NCI-H1694 treated with DMSO at 0.1 percent for 48 hours (cell line): ENCODE results near the gene SLC23A2.
"Not testable (repeated sequence)": the region's sequence is repeated elsewhere in the genome, so short reads cannot be mapped to it uniquely, and the experiment has no call there.

Experiments
- DNase-seq: peaks from one replicate; lab custom pipeline; 2025; lab: John Stamatoyannopoulos, UW

SLC23A2 gene

DNA sequence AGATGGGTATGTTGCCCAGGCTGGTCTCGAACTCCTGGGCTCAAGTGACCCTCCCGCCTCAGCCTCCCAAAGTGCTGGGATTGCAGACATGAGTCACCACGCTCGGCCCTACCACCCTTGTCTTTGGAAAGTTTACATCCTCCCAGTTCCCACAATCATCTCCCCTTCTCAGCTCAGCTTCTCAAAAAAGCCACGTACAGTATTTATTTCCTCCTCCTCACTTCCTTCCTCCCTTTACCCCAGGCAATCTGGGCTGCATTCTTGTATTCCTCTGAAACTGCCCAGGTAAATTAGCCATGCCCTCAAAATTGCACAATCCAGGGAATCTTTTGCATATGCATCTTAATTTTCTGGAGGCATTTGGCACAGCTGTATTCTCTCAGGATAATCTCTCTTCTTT lies 7.4 kb upstream of the SLC23A2 start:
- no peak for DNase-seq

DNA sequence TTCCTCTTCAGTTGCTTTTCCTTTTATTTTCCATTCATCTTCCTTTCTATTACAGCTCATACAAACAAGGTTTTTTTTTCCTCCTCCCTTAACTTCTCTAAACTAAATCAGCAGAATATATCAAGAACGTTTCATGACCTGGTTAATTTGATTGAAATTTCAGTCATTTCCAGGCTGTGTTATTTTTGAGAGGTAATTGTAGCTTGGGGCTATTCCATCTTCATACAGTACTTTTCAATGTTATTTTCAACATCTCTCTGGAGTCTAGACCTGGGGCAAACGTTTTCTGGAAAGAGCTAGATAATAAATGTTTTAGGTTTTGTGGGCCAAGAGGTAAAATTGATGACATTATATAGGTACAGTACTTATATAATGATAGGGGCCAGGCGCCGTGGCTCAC lies 4.0 kb upstream of the SLC23A2 start:
- no peak for DNase-seq

DNA sequence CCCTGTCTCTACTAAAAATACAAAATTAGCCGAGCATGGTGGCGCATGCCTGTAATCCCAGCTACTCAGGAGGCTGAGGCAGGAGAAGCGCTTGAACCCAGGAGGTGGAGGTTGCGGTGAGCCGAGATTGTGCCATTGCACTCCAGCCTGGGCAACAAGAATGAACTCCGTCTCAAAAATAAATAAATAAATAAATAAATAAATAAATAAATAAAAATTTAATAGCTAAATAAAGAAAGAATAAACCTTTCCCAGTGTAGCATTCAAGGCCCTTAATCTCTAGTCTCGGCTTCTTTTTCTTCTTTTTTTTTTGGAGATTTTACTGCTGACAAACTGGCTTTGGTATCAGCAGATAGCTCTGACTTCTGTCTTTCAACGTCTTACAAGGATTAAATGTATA lies 3.5 kb upstream of the SLC23A2 start:
- DNase-seq, result not testable (repeated sequence)

DNA sequence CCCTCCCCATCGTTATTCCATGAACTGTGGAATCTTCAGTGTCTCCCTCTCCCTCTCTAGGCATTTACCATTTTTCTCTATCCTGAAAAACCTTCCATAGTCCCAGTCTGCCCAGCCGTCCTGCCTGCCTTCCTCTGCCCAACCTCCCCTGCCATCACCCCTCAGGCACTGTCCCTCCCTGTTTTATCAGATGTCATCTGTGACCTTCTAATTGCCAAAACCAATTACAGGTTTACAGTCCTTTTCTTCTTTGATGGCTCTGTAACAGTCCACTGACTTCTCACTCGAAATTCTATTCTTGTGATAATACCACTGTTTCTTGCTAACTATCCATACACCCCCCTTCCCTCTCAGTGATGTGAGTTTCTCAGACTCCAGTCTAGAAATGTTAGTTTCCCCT lies 2.3 kb upstream of the SLC23A2 start:
- DNase-seq, result no peak

DNA sequence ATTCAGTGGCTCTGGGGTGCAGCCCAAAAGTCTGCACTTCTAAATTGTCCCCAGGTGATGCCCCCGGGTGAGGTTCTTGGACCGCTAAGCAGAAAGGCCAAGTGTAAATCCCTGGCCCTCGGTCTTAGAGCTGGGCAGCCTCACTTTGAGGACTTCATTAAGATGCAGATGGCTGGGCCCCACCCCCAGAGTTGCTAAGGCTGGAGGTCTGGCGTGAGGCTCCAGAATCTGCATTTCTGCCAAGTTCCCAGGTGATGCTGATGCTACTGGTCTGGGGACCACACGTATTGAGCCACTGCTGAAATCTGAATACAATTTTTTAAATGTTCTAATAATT lies 735 bp upstream of the SLC23A2 start:
- DNase-seq, result no peak

DNA sequence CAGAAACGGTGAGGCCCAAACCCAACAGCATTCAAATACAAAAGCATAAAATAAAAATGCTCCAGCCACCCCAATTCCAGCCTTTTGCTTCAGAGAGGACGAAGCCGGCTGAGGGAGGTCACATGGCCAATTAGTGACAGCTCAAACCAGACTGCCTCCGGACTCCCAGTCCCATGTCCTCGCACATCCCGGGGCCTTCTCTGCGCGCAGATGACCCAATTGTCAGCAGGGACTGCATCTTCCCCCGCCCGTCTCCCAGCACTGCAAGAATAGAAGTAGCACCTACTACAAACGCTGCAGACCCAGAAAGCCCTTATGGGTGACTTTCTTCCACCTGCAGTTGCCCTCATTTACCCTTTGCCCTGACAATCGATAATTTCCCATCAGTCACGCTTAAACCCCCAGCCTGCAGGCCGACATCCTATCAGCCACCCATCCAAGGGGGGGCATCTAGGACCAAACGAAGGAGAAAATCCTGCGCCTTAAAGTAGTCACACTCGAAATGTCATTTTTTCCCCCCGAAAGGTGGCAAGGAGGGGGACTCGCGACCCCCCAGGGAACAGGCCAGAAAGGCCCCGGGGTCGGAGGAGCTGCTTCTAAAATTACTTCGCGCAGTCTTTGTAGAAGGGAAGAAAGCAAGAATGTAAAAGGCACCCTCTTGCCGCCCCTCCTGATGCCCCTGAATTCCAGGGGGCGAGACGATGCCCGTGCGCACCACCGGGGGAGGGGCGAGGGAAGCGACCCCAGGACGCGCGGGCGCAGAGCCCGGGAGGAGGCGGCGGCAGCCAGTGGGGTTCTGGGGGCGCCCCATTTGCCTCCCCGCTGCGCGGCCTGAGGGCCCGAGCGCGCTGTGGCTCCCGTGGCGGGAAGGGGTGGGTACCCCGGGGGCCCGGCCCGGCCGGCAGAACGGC lies 792 bp downstream of the SLC23A2 start:
- no peak for DNase-seq

DNA sequence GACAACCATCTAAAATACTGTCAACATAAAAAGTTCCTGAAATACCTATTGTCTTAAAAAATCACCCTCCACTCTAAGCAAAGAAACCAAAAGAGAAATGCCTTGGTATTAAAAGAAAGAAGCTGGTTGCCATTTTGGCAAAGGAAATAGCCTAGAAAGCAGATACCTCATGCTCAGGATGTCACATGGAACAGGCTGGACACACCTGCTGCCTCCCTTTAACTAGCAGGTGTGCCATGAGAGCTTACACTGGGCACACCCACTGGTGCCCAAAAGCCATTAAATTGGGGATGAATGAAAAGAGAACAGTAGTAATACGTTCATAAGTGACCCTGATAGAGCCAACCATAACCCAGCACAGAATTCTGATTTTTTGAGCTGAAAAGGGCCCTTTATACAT lies 1.5 kb downstream of the SLC23A2 start:
- DNase-seq, result no peak

DNA sequence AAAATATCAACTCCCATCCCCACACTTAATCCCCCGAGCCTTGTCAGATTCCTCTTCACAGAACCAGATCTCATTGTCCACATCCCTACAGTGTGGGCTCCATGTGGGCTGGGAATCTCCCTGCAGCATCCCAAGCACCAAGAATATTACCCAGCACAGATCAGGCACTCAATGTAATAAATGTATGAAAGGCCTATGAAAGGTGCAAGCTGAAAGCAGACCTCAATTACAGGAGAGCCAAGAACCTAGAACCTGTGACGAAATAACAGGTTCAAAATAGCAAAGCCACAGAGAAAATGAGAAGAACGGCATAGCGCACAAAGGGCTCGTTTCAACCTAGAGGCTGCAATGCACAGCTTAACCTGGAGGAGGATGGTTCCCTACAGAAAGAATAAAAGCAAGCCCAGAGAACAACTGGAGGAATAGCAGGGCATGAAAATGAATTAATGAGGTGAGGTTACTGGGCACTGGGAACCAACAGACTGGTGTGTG lies 3.1 kb downstream of the SLC23A2 start:
- DNase-seq, result peak; percentile 7

DNA sequence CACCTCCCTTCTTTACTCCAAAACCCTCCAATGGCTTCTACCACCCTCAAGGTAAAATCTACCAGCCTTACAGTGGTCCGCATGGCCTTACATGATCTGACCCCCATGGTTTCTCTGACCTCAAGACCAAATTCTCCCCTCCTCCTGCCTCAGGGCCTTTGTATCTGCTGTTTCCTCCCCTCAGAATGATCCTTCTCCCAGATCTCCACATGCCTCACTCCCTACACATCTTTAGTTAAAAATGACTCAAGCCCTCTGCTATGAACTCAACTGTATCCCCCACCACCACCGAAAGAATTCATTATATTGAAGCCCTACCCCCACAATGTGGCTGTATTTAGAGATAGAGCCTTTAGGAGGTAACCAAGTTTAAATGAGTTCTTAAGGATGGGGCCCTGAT lies 4.1 kb downstream of the SLC23A2 start:
- DNase-seq, result no peak

DNA sequence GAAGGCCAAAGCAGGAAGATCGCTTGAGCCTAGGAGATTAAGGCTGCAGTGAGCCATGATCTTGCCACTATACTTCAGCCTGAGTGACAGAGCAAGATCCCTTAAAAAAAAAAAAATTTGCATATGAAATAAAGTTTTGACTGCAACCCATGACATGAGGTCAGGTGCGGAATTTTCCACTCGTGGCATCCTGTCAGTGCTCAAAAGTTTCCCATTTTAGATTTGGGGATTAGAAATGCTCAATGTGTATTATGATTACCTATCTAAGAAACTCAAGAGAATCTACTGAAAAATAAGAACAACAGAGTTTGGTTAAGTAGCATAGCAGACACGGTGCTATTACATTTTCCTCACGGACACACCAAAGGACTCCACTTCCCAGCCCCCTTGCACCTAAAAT lies 11.7 kb downstream of the SLC23A2 start:
- DNase-seq, result no peak

DNA sequence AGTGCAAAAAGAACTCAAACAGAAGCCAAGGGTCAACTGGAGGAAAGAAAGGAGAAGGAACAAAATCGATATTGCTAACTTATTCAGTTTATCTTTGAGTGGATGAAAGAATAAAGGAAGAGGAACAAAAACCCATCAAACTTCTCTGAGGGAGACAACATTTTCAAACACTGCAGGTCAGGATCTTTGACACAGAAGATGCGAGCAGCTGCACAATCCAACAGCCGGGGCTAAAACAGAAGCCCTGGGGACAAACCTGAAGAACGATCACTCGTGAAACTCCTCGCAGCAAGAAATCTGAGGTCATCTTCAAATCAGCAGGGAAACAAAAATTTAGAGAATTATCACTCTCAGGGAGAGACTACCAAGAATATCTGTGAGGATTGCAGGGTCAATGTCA lies 14.2 kb downstream of the SLC23A2 start:
- DNase-seq, result no peak

DNA sequence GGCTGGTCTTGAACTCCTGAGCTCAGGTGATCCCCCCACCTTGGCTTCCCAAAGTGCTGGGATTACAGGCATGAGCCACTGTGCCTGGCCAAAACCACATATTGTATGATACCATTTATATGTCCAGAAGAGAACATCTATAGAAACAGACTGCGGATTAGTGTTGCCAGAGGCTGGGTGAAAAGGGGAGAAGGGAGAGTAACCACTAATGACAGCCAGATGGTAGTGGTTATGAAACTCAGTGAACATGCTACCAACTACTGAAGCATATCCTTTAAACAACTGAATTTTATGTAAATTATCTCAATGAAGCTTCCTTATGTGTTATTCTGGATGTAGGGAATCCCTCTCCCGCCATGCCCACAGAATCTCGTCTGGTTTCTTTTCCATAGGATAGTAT lies 15.7 kb downstream of the SLC23A2 start:
- peak; percentile 70 for DNase-seq

DNA sequence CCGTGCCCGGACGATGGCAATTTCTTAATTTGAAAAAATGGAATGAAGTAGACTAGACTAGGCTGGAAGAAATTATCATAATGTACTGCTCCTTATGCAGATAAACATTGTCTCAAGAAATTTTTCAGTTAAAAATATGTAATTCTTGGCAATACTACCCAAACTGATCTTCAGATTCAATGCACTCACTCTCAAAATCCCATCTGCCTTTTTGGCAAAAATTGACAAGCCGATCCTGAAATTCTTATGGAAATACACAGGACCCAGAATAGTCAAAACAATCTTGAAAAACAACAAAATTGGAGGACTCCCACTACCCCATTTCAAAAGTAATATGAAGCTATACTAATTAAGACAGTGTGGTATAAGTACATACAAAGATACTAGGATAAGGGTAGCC lies 19.0 kb downstream of the SLC23A2 start:
- no peak for DNase-seq

DNA sequence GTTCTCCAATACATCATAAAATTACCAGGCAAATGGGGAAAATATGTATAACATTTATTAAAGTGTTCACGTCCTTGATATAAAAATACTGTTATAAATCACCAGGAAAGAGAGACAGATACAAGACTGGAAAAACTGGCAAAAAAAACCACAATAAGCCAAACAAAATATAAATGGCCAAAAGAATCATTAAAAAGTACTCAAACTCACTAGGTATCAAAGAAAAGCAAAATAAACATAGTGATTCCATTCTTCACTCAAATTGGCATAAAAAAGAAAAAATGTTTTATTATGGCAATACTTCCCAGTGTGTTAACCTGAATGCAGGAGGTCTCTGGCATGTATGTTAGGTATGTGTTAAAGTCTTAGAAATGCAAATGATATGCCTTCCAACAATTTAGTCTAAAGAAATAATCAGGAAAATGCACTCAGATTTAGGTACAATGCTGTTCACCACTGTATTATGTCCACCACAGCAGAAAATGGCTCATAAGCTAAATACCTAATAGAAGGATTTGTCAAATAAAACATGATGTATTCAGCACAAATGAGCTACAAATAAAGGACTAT lies 21.4 kb downstream of the SLC23A2 start:
- DNase-seq, result no peak

DNA sequence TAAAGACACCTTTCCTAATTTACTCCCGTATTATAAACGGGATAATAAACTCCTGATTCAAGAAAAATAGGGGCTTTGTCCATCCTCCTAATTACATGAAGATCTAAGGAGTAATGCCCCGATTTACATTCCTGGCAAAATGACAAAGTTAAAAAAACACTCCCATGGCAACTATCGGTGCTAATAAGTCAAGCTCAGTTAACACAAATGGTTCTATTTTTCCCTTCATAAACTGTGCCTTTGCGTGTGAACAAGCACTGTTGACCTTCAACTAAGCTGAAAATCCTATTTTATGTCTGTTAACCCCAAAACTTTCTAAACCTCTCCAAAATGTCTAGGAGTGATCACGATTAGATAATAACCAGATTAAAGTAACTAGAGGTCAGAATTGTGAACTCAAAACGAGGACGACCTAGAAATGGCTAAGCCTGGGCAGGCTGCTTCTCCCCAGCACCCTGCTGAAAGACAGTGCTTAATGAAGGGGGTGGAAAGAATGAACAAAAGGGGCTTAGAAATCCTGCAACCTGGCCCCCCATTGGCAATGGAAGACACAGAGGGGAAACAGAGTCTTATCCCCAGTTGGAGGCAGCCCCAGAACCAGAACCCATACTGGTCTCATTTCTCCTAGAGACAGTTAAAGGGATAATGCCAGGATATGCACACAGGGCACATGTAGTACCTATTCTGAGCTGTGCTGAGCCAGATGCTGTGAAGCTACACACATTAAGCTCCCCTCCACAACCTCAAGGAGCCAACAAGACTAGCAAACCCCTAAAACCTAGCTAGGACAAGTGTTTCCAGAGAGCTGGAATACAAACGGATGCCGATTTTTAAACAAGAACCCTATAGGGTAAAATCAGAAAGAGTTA lies 23.0 kb downstream of the SLC23A2 start:
- peak; percentile 11 for DNase-seq

DNA sequence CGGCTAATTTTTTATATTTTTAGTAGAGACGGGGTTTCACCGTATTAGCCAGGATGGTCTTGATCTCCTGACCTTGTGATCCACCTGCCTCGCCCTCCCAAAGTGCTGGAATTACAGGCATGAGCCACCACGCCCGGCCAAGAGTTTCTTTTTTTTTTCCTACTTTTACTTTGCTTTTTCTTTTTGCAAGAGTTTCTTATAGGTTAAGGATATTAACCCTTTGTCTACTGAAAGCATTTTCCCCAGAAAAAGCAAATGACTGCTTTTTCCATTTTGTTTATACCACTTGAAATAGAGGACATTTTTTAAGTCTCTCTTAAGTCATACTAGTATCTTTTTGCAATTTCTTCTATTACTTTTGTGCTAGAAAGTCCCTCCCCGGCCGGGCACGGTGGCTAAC lies 25.3 kb downstream of the SLC23A2 start:
- DNase-seq, result not testable (repeated sequence)

DNA sequence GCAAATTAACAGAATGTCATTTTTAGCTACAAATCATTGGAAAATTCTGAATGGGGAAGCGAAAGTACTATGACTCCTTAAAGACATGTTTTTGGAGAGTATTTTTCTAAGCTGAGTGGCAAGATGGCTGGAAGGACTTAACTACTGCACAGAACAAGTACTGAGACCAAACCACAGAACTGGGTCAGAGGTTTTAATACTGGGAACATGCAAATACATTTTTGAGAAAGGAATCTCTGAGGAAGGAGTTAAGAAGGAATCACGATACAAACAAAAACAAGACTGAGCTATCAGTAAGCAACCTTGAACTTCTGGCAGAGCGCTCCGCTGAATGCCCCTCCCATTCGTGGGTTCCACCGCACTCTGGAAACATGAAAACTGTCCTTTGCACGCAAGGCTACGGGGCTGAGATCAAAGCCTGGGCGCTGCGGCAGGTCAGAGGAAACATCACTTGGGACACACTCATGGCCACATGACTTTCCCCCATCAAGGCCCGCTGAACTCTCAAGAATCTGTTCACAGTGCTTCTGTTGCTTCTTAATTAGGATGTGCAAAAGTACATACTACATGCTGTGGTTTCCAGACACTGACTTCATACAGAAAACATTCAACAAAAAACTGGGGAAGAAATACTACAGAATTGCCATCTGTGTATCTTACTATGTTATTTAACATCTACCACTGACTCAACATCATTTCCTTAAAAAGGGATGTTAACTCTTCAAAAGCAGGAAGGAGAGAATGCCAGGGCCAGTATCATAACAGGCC lies 27.8 kb downstream of the SLC23A2 start:
- DNase-seq, result no peak

DNA sequence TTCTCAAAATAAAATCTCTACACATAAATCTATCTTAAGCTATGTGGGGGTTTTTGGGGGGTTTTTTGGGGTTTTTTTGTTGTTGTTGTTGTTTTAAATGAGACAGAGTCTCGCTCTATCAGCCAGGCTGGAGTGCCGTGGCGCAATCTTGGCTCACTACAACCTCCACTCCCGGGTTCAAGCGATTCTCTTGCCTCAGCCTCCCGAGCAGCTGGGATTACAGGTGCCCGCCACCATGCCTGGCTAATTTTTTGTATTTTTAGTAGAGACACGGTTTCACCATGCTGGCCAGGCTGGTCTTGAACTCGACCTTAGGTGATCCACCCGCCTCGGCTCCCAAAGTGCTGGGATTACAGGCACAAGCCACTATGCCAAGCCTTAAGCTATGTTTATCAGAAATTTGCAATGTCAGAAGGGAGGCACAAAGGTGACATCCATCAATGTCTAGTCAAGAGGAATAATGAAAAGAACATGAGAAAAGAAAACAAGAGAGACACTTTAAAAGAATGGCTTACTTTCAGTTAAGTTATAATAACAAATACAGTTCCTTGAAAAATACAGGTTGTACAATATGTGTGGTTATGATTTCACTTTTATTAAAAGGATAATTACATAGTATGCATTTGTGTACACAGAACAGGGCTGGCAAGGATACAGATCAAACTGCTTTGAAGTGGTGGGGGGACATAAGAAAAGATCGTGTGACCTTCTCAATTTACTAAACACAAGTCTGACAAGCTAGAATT lies 28.6 kb downstream of the SLC23A2 start:
- DNase-seq, result no peak

DNA sequence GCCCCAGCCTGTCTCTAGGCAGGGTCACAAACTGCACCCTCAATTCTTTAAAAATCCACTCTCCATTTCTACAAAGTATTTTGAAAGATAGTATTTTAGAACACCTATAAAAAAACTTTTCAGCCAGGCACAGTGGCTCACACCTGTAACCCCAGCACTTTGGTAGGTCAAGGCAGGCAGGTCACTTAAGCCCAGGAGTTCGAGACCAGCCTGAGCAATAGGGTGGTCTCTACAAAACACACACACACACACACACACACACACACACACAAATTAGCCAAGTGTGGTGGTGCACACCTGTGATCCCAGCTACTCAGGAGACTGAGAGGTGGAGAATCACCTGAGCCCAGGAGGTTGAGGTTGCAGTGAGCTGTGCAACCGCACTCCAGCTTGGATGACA lies 30.2 kb downstream of the SLC23A2 start:
- no peak for DNase-seq

DNA sequence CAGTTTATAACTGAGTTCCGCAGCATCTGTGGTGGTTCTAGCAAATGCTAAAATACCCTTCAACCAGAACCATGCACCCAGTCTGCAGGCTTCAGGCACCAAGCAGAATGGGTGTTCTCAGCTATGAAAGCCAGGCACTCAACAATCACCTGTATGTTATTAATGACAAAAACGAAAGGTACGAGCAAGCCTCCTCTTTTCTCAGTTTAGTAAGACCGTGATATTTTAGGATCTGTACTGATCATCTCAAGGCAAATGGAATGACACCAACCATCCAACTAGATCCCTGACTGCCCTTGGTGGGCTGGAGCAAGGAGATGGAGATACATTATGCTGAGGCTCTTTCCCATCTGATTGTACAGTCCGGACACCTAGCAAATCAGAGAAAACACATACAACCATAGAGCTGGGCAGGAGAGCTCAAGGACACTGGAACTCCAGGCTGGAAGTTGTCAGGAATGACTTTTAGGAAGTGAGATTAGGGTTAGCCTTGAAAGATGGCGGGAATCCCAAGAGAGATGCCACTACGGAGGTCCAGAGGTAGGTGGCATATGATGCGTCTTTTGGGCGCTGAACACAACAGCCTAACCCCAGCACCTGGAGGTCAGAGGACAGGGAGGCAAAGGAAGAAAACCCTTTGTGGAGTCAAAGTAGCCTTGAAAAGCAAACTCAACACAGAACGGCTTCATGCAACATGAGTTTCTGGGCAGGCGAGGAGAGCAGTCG lies 33.4 kb downstream of the SLC23A2 start:
- DNase-seq, result no peak
